HL-60 (cell line): Measurements from ENCODE around the gene NEURL1.

Source experiments
- CTCF ChIP-seq: IDR thresholded peaks from one replicate; pipeline ENCODE4 v1.5.1; 2011; ENCODE audit warnings: low read length, control low read depth, inconsistent platforms; ENCODE audit not compliant: insufficient read depth
- POLR2AphosphoS5 ChIP-seq: IDR thresholded peaks from 2 replicates; pipeline ENCODE4 v1.6.1; 2012; ENCODE audit warnings: low read depth

GRCh38 chr10:103479135-103479534 is 14.4 kb upstream of the NEURL1 start, which contains the start of gene CALHM3:
- TF ChIP-seq CTCF (no peak), POLR2AphosphoS5 (no peak)
